HEK293T (cell line): Measurements from ENCODE around the gene CLPX.

Source experiments
- FOXA1 ChIP-seq: fragments of 450-650 bp; IDR thresholded peaks from 2 replicates; pipeline ENCODE4 v1.6.1; 2016; ENCODE audit warnings: mild to moderate bottlenecking
- FOXK2 ChIP-seq: fragments of 450-650 bp; IDR thresholded peaks from 2 replicates; pipeline ENCODE4 v1.6.1; 2016; ENCODE audit warnings: mild to moderate bottlenecking
- FOXM1 ChIP-seq: fragments of 450-650 bp; IDR thresholded peaks from 2 replicates; pipeline ENCODE4 v1.6.1; 2017; ENCODE audit warnings: mild to moderate bottlenecking, borderline replicate concordance
- ZNF384 ChIP-seq: fragments of 450-650 bp; IDR thresholded peaks from 2 replicates; pipeline ENCODE4 v1.6.1; 2016

DNA sequence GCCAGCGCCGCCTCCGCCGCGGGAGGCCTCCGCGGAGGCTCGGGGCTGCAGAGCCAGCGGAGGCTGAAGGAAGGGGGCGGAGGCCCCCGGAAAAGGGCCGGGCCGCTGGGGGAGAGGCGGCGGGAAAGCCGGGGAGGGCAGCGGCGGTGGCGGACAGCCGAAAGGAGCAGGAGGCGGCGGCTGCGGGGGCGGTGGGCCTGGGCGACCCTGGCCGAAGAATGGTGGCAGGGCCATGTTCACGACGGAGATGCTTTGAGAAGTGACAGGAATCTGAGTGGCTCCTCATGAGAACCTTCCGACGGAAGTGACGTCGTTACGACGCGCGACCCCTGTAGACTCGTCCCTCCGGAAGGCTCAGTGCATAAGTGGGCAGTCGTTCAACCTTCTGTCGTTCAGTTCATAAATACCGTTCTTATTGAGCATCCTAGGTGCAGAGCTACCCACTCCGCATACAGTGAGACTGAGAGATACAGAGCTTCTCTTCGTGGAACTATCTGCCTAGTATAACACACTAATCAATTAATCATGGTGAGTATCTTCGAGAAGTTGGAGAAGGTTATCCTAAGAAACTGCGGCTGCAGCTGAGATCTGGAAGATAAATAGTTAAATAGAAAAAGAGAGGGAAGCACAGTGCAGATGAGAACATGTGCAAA is 51.5 kb downstream of the CLPX start, which contains the start of gene PDCD7:
- TF ChIP-seq FOXK2 (no peak), ZNF384 (no peak), FOXA1 (no peak), FOXM1 (no peak)
